Measurements from ENCODE around the gene ARHGEF28. TPM values are rescaled to one million over a fixed set of nuclear protein-coding genes. Genes with fewer than 3 reads are reported as not detected.

ARHGEF28 gene
- total RNA-seq, 1 donor from 2014 or later, result 72.1 TPM

DNA sequence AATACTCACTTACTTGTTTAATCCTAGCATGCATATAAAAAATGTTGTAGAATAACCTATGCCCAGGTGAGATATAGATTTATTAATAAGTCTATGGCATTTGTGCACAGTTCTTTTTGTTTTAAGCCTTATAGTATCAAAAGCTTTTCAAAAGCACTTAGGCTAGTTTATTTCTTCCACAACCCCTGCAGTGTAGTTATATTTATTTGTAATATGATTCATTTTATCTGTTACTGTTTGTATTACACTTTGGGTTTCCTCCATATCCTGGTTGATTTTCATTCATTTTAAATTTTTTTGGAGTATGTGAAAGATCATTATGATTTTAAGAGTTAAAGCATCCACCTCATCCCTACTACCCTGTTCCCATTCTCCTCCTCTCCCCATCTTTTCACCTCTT lies 18.8 kb upstream of the ARHGEF28 start:
- TF ChIP-seq, protein P1, sequence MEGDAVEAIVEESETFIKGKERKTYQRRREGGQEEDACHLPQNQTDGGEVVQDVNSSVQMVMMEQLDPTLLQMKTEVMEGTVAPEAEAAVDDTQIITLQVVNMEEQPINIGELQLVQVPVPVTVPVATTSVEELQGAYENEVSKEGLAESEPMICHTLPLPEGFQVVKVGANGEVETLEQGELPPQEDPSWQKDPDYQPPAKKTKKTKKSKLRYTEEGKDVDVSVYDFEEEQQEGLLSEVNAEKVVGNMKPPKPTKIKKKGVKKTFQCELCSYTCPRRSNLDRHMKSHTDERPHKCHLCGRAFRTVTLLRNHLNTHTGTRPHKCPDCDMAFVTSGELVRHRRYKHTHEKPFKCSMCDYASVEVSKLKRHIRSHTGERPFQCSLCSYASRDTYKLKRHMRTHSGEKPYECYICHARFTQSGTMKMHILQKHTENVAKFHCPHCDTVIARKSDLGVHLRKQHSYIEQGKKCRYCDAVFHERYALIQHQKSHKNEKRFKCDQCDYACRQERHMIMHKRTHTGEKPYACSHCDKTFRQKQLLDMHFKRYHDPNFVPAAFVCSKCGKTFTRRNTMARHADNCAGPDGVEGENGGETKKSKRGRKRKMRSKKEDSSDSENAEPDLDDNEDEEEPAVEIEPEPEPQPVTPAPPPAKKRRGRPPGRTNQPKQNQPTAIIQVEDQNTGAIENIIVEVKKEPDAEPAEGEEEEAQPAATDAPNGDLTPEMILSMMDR (conservative IDR thresholded peaks at IDR 0.05; ENCODE audit: low read depth, low read length), result no peak
- H3K4me3 ChIP-seq (ENCODE audit: low read depth, low read length), result no peak overlapping the region
- no peak for DNase-seq (ENCODE audit: low read depth)

DNA sequence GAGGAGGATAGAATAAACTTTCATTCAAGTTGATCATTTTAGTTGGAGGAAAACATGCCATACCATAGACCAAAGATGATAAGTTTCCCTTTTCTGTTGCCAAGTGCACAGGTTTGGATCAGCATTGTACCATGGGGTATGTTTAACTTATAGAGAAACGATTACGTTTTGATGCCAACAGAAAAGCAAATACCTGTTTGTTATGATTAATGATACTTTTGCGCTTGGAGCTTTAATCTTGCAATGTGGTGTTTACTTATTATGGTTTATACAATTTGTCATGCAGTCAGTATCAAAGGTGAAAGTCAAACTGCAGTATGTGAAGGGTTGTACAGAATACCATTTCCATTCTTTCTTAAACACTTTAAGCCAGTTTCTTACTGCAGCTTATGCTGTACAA lies 13.2 kb upstream of the ARHGEF28 start:
- no peak for DNase-seq (ENCODE audit: low read depth)
- no peak overlapping the region for H3K4me3 ChIP-seq (ENCODE audit: low read depth, low read length)
- TF ChIP-seq, protein P1 (conservative IDR thresholded peaks at IDR 0.05; ENCODE audit: low read depth, low read length), result no peak

DNA sequence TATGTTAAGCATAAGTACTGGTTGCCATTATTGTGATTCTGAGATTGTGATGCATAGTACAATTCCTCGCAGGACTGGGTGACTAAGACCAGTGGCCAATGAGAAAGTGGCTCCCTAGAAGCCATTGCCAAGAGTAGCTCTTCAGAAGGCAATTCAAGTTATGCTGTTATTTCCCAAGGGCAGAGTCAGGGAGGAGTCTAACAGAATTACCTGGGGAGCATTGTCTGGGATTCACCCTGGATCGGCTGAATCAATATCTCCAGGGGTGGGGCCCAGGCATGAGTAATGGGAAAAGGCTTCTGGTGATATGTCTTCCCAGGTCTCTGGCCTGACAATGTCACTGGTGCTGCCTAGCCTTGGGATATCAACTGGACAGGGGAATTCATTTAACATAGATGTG lies 10.9 kb upstream of the ARHGEF28 start:
- H3K4me3 ChIP-seq (ENCODE audit: low read depth, low read length), result no peak overlapping the region
- TF ChIP-seq, protein P1 (conservative IDR thresholded peaks at IDR 0.05; ENCODE audit: low read depth, low read length), result no peak
- DNase-seq (ENCODE audit: low read depth), result no peak

DNA sequence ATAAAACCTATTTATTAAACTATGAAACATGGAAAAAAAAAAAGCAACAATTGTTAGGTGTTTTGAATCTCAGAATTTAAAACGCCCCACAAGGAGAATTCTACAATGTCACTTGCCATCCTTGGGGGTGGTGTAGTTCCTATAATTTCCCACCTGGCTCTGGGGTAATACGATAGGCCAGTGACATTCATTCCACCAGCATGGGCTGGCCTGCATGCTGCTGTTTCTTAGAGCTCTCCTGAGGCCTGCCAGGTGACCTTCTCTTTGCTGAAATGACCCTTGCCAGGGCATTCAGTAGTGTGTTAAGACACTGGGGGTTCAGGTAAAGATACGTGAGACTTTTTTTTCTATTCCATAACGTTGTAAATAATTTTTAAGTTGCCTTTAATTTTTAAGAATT lies 10.0 kb upstream of the ARHGEF28 start:
- H3K4me3 ChIP-seq (ENCODE audit: low read depth, low read length), result no peak overlapping the region
- TF ChIP-seq, protein P1 (conservative IDR thresholded peaks at IDR 0.05; ENCODE audit: low read depth, low read length), result no peak
- DNase-seq (ENCODE audit: low read depth), result no peak

DNA sequence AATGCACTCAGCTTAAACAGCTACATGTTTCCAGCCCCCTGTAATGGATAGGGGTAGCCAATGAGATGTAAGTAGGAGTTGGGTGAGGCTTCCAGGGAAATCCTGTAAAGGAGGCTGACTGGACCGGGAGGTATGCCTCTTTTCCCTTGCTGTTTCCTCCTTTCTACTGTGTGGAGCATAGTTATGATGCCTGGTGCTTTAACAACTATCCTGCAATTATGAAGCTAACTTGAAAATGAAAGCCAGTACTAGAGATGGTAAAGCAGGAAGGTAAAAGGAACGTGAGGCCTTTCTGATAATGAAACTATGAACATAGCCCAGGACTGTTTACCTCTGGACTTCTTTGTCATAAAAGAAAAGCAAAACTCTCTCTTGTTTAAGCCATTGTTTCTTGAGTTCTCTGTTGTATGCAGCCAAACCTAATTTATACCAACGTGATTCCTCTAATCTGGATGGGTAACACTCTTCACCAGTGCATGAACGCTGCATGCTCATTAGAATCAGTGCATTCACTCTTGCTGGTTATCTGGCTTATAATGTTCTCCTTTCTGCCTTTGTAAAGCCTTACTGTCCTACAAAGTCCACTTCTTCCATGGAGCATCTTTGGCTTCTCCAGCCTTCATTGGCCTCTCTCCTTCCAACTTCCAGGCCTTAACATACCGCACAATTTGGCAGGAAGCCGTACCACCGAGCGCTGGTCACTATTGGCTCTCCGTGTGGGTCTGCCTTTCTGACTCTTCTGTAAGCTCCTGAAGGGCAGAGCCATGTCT lies 8.3 kb upstream of the ARHGEF28 start:
- H3K4me3 ChIP-seq (ENCODE audit: low read depth, low read length), result no peak overlapping the region
- TF ChIP-seq, protein P1 (conservative IDR thresholded peaks at IDR 0.05; ENCODE audit: low read depth, low read length), result no peak
- no peak for DNase-seq (ENCODE audit: low read depth)

DNA sequence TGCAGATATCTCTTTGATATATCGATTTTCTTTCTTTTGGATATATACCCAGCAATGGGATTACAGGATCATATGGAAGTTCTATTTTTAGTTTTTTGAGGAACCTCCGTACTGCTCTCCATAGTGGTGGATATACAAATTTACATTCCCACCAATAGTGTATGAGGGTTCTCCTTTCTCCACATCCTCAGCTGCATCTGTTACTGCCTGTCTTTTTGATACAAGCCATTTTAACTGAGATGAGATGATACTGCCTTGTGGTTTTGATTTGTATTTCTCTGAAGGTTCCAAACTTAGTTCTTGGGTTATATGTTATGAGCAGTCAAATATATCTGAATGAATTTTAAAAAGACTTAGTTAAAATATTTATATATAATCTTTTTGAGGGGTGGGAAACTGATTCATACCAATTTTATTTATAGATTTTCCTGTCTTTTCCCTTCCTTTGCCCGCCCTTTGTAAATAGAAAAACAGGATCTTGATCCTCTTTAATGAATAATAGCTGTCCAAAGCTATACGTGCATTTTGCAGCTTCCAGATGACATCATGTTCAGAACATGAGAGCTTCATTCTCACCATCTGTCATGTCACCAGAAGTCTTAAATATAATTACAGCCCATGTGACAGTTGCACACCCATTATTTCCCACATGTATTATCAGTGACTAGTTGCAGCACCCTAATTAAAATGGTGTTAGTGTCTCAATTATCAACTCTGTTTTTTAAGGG lies 6.2 kb upstream of the ARHGEF28 start:
- H3K4me3 ChIP-seq (ENCODE audit: low read depth, low read length), result no peak overlapping the region
- no peak for DNase-seq (ENCODE audit: low read depth)
- TF ChIP-seq, protein P1 (conservative IDR thresholded peaks at IDR 0.05; ENCODE audit: low read depth, low read length), result no peak
